ENCODE measurements around the gene TCERG1L. TPM values are rescaled to one million over a fixed set of nuclear protein-coding genes. Genes with fewer than 3 reads are reported as not detected.

TCERG1L gene
- total RNA-seq, 1 experiment from 2014 or later: not detected

DNA sequence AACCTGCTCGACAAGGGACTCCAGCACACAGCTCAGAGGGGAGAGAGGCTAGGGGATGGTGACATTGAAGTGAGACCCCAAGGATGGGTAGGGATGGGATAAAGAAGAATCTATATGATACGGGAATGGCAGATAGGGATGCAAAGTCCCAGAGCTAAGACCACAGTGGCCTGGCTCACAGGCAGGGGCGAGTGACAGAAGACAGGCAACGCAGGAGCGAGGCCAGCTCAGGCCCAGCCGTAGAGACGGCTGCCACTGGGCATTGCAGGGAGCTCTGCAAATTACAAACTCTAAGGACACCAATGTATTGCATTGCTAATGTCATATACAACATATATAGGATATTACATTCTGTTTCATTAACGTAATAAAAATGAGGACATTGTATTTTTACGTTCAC lies 131.4 kb downstream of the TCERG1L start:
- Histone ChIP-seq H3K27me3 (ENCODE audit: insufficient read depth, low read depth) (peaks cover 50% of the 10 kb centered on the region), H4K20me1 (ENCODE audit: insufficient read depth) (no peaks in the 10 kb centered on the region), H3K4me1 (replicated peaks; ENCODE audit: insufficient read depth) (no peaks in the 10 kb centered on the region), H3K79me2 (ENCODE audit: low read depth) (no peaks in the 10 kb centered on the region), H3K36me3 (ENCODE audit: low read depth) (no peaks in the 10 kb centered on the region), H3F3A (ENCODE audit: insufficient read depth, low read depth) (peaks cover 3% of the 10 kb centered on the region; the same call in 1 of the 2 replicates), H3K9me3 (ENCODE audit: insufficient read depth, low read depth) (no peaks in the 10 kb centered on the region), H2AFZ (no peak overlapping the region), H3K4me2 (no peak overlapping the region), H3K4me3 (no peak overlapping the region), H3K9me2 (ENCODE audit: insufficient read depth) (no peaks in the 10 kb centered on the region), H3K27ac (no peak overlapping the region)
- ChIA-PET CTCF (no interaction called here), POLR2A (ENCODE audit: unreplicated experiment) (no interaction called here)
- BruUV-seq (replicated peaks): no TSS peak
- DNase-seq: no peak
- intact Hi-C loops (cut with micrococcal nuclease; ENCODE audit: unreplicated experiment): no loop called here
- TF ChIP-seq EZH2 (IDR thresholded peaks at IDR 0.05; ENCODE audit: low read depth) (no peak), CTCF (conservative IDR thresholded peaks at IDR 0.05) (no peak)

DNA sequence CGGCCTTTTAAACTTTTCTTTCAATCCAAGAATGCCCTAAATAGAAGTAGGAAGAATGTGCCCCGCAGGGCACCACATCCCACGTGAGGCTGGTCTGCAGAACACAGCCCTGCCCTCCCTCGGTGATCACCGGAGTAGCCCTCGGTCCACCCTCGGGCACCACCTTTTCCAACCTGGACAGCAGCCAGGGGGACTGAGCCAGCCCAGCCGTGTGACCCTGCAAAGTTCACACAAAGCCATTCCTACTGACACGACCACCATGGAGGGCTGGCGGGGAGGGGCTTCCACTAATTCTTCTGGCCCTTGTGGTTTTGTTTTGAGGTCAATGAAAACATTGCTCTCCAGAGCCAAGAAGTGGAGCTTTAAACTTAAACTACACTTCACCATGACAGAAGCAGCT lies 132.2 kb downstream of the TCERG1L start:
- peaks cover 46% of the 10 kb centered on the region for H3K27me3 ChIP-seq (ENCODE audit: insufficient read depth, low read depth)
- ChIA-PET POLR2A (ENCODE audit: unreplicated experiment) (no interaction called here), CTCF (no interaction called here)
- no peaks in the 10 kb centered on the region for H3K79me2 ChIP-seq (ENCODE audit: low read depth)
- H3K9me3 ChIP-seq (ENCODE audit: insufficient read depth, low read depth): no peaks in the 10 kb centered on the region
- no peak for TF ChIP-seq EZH2 (IDR thresholded peaks at IDR 0.05; ENCODE audit: low read depth)
- TF ChIP-seq CTCF (conservative IDR thresholded peaks at IDR 0.05): no peak
- H3K4me1 ChIP-seq (replicated peaks; ENCODE audit: insufficient read depth): no peaks in the 10 kb centered on the region
- no peak overlapping the region for H3K27ac ChIP-seq
- no peaks in the 10 kb centered on the region for H4K20me1 ChIP-seq (ENCODE audit: insufficient read depth)
- no peaks in the 10 kb centered on the region for H3K36me3 ChIP-seq (ENCODE audit: low read depth)
- peaks cover 3% of the 10 kb centered on the region; the same call in 1 of the 2 replicates for H3F3A ChIP-seq (ENCODE audit: insufficient read depth, low read depth)
- intact Hi-C loops (cut with micrococcal nuclease; ENCODE audit: unreplicated experiment): no loop called here
- H3K4me2 ChIP-seq: no peak overlapping the region
- H3K9me2 ChIP-seq (ENCODE audit: insufficient read depth): no peaks in the 10 kb centered on the region
- no peak for DNase-seq
- no TSS peak for BruUV-seq (replicated peaks)
- no peak overlapping the region for H2AFZ ChIP-seq
- H3K4me3 ChIP-seq: no peak overlapping the region

DNA sequence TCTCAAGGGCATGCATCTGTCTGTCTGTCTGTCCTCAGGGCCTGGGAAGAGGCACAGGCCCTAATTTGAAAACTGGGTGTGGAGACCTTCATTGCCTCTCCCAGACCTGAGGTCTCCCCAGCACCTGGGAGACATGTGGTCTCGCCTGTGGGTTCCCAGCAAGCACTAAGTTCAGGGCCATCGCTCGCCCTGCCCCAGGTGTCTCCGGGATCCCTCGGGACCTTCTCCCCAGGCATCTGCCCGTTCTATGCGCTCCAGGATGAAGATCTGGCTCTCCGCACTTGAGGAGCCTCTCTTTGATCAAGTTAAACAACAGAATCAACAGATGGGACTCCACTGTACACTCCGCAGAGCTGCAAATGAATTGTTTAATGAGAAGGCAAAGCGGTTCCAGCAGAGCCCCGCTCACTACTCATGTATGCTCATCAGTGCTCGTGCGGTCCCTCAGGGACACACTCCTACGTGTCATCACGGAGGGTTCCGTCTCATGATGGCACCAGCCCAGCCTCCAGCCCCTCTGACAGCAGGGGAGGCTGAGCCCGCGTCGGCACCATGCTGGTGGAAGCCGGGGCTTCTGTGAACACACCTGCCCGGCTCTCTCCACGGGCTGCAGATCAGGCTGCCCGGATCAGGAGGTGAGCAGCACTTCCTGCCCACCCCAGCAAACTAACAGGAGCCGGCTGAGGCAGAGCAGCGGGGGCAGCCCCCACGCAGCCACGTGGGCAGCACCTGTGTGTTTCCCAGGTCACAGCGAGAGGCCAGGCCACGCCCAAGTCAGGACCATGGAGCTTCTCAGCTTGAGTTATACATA lies 132.8 kb downstream of the TCERG1L start:
- CTCF ChIA-PET: no interaction called here
- no peak overlapping the region for H3K4me3 ChIP-seq

More for the DNA sequence above, 132.8 kb downstream of the TCERG1L start:
- H3K27ac ChIP-seq: no peak overlapping the region
- POLR2A ChIA-PET (ENCODE audit: unreplicated experiment): no interaction called here
- TF ChIP-seq EZH2 (IDR thresholded peaks at IDR 0.05; ENCODE audit: low read depth) (no peak), CTCF (conservative IDR thresholded peaks at IDR 0.05) (no peak)
- DNase-seq: no peak
- H3K79me2 ChIP-seq (ENCODE audit: low read depth): no peaks in the 10 kb centered on the region
- no peak overlapping the region for H2AFZ ChIP-seq
- no peaks in the 10 kb centered on the region for H3K4me1 ChIP-seq (replicated peaks; ENCODE audit: insufficient read depth)
- H3K36me3 ChIP-seq (ENCODE audit: low read depth): no peaks in the 10 kb centered on the region
- H3K9me3 ChIP-seq (ENCODE audit: insufficient read depth, low read depth): no peaks in the 10 kb centered on the region
- peaks cover 41% of the 10 kb centered on the region for H3K27me3 ChIP-seq (ENCODE audit: insufficient read depth, low read depth)
- no peaks in the 10 kb centered on the region for H4K20me1 ChIP-seq (ENCODE audit: insufficient read depth)
- no peaks in the 10 kb centered on the region for H3K9me2 ChIP-seq (ENCODE audit: insufficient read depth)
- peaks cover 3% of the 10 kb centered on the region; the same call in 1 of the 2 replicates for H3F3A ChIP-seq (ENCODE audit: insufficient read depth, low read depth)
- H3K4me2 ChIP-seq: no peak overlapping the region
- BruUV-seq (replicated peaks): no TSS peak
- intact Hi-C loops (cut with micrococcal nuclease; ENCODE audit: unreplicated experiment): no loop called here

Measured in PC-9 (cell line).